ENCODE results near the gene ITPK1. TPM values are rescaled to one million over a fixed set of nuclear protein-coding genes. Genes with fewer than 3 reads are reported as not detected.

The ITPK1 gene
- total RNA-seq, 1 donor from 2014 or later: 32.8 TPM

GRCh38 chr14:92951912-92952471 is 163.7 kb downstream of the ITPK1 start:
- Mint-ChIP-seq H3K27ac (ENCODE audit: unreplicated experiment) (no peak overlapping the region), H3K9me3 (ENCODE audit: unreplicated experiment) (no peaks in the 10 kb centered on the region), H3K27me3 (ENCODE audit: unreplicated experiment) (no peaks in the 10 kb centered on the region), H3K4me1 (ENCODE audit: unreplicated experiment) (peaks cover 12% of the 10 kb centered on the region), H3K36me3 (ENCODE audit: unreplicated experiment) (peaks cover 12% of the 10 kb centered on the region), H3K4me3 (ENCODE audit: unreplicated experiment) (no peak overlapping the region)
- DNase-seq (ENCODE audit: extremely low spot score, unreplicated experiment): peak; percentile 91
- TF ChIP-seq CTCF (IDR thresholded peaks at IDR 0.05): peak; percentile 98

- peaks cover 13% of the 10 kb centered on the region for H3K36me3 Mint-ChIP-seq (ENCODE audit: unreplicated experiment)
These were observed 164.5 kb downstream of the ITPK1 start for GRCh38 chr14:92951261-92951660.

GRCh38 chr14:92950773-92951172 is 165.0 kb downstream of the ITPK1 start:
- H3K27me3 Mint-ChIP-seq (ENCODE audit: unreplicated experiment): no peaks in the 10 kb centered on the region
- peaks cover 13% of the 10 kb centered on the region for H3K36me3 Mint-ChIP-seq (ENCODE audit: unreplicated experiment)
- H3K9me3 Mint-ChIP-seq (ENCODE audit: unreplicated experiment): no peaks in the 10 kb centered on the region
- H3K4me3 Mint-ChIP-seq (ENCODE audit: unreplicated experiment): no peak overlapping the region
- no peak for TF ChIP-seq CTCF (IDR thresholded peaks at IDR 0.05)
- DNase-seq (ENCODE audit: extremely low spot score, unreplicated experiment): no peak
- H3K27ac Mint-ChIP-seq (ENCODE audit: unreplicated experiment): no peak overlapping the region
- peaks cover 23% of the 10 kb centered on the region for H3K4me1 Mint-ChIP-seq (ENCODE audit: unreplicated experiment)

More at GRCh38 chr14:92951261-92951660, 164.5 kb downstream of the ITPK1 start:
- H3K4me3 Mint-ChIP-seq (ENCODE audit: unreplicated experiment): no peak overlapping the region
- H3K9me3 Mint-ChIP-seq (ENCODE audit: unreplicated experiment): no peaks in the 10 kb centered on the region
- no peak for TF ChIP-seq CTCF (IDR thresholded peaks at IDR 0.05)
- H3K27ac Mint-ChIP-seq (ENCODE audit: unreplicated experiment): no peak overlapping the region
- no peak for DNase-seq (ENCODE audit: extremely low spot score, unreplicated experiment)
- no peaks in the 10 kb centered on the region for H3K27me3 Mint-ChIP-seq (ENCODE audit: unreplicated experiment)
- peaks cover 19% of the 10 kb centered on the region for H3K4me1 Mint-ChIP-seq (ENCODE audit: unreplicated experiment)

GRCh38 chr14:92950193-92950540 is 165.6 kb downstream of the ITPK1 start:
- Mint-ChIP-seq H3K27ac (ENCODE audit: unreplicated experiment) (no peak overlapping the region), H3K4me3 (ENCODE audit: unreplicated experiment) (no peak overlapping the region), H3K4me1 (ENCODE audit: unreplicated experiment) (peaks cover 23% of the 10 kb centered on the region), H3K9me3 (ENCODE audit: unreplicated experiment) (no peaks in the 10 kb centered on the region), H3K36me3 (ENCODE audit: unreplicated experiment) (peaks cover 13% of the 10 kb centered on the region), H3K27me3 (ENCODE audit: unreplicated experiment) (no peaks in the 10 kb centered on the region)
- no peak for TF ChIP-seq CTCF (IDR thresholded peaks at IDR 0.05)
- no peak for DNase-seq (ENCODE audit: extremely low spot score, unreplicated experiment)

- no peak for DNase-seq (ENCODE audit: extremely low spot score, unreplicated experiment)
- peaks cover 23% of the 10 kb centered on the region for H3K4me1 Mint-ChIP-seq (ENCODE audit: unreplicated experiment)
- no peak for TF ChIP-seq CTCF (IDR thresholded peaks at IDR 0.05)
- no peak overlapping the region for H3K4me3 Mint-ChIP-seq (ENCODE audit: unreplicated experiment)
- no peaks in the 10 kb centered on the region for H3K27me3 Mint-ChIP-seq (ENCODE audit: unreplicated experiment)
- no peak overlapping the region for H3K27ac Mint-ChIP-seq (ENCODE audit: unreplicated experiment)
- H3K36me3 Mint-ChIP-seq (ENCODE audit: unreplicated experiment): peaks cover 13% of the 10 kb centered on the region
- H3K9me3 Mint-ChIP-seq (ENCODE audit: unreplicated experiment): no peaks in the 10 kb centered on the region
These were observed 166.1 kb downstream of the ITPK1 start for GRCh38 chr14:92949496-92950192.
